Liver (tissue), 9 donors: Measurements from ENCODE around the gene IER2. TPM values are rescaled to one million over a fixed set of nuclear protein-coding genes. Genes with fewer than 3 reads are reported as not detected.
A peak's percentile ranks its signal among the peaks of the same experiment; 100 is the strongest.

ENCODE experiments used
- DNase-seq: peaks from one replicate; pipeline ENCODE4 v3.0.0-alpha.2; 2017; ENCODE audit warnings: low spot score
- H3K27ac ChIP-seq, 2 donors: one replicate each; pipeline ENCODE4 v1.7.0; 2013; ENCODE audit warnings: inconsistent platforms in 2 of 2, low read length in 2 of 2, control low read depth in 1 of 2, low read depth in 1 of 2, mild to moderate bottlenecking in 1 of 2
- H3K27me3 ChIP-seq, 4 donors: one replicate each; pipeline versions ENCODE4 v1.6.1 to v1.7.0; 2013; ENCODE audit warnings: low read length in 3 of 4, inconsistent platforms in 1 of 4, mild to moderate bottlenecking in 1 of 4, moderate library complexity in 1 of 4; ENCODE audit not compliant: control insufficient read depth in 4 of 4, insufficient read depth in 4 of 4
- H3K36me3 ChIP-seq, 4 donors: one replicate each; pipeline versions ENCODE4 v1.6.1 to v1.7.0; 2013; ENCODE audit warnings: low read length in 3 of 4, mild to moderate bottlenecking in 3 of 4, low read depth in 1 of 4, moderate library complexity in 1 of 4; ENCODE audit not compliant: control insufficient read depth in 4 of 4, insufficient read depth in 3 of 4
- H3K4me1 ChIP-seq, 4 donors: one replicate each; pipeline versions ENCODE4 v1.6.1 to v1.7.0; 2013; ENCODE audit warnings: low read length in 3 of 4, mild to moderate bottlenecking in 3 of 4, moderate library complexity in 1 of 4; ENCODE audit not compliant: control insufficient read depth in 4 of 4, insufficient read depth in 4 of 4
- H3K4me3 ChIP-seq, 3 donors: one replicate each; pipeline versions ENCODE4 v1.6.1 to v1.7.0; 2013; ENCODE audit warnings: low read length in 3 of 3, control low read depth in 1 of 3, low read depth in 1 of 3, mild to moderate bottlenecking in 1 of 3
- H3K9ac ChIP-seq, 2 donors: one replicate each; pipeline ENCODE4 v1.7.0; 2013; ENCODE audit warnings: low read length in 2 of 2, mild to moderate bottlenecking in 2 of 2, moderate library complexity in 2 of 2, control low read depth in 1 of 2, low read depth in 1 of 2
- H3K9me3 ChIP-seq, 4 donors: one replicate each; pipeline versions ENCODE4 v1.6.1 to v1.7.0; 2013; ENCODE audit warnings: low read length in 3 of 4; ENCODE audit not compliant: control insufficient read depth in 4 of 4
- ATF3 ChIP-seq: IDR thresholded peaks from 2 replicates; pipeline ENCODE4 v1.6.1; 2016; ENCODE audit warnings: antibody characterized with exemption
- CTCF ChIP-seq: fragments of 150-350 bp; IDR thresholded peaks from 2 replicates; pipeline ENCODE4 v1.5.1; 2017; ENCODE audit warnings: improper control_type of control experiment, low read depth, low read length; ENCODE audit not compliant: missing input control
- EGR1 ChIP-seq, 2 donors: IDR thresholded peaks; 2 replicates each; pipeline ENCODE4 v1.6.1; 2016 to 2018; ENCODE audit warnings: antibody characterized with exemption in 2 of 2, low read depth in 2 of 2
- FOXA1 ChIP-seq: IDR thresholded peaks from 2 replicates; pipeline ENCODE4 v1.6.1; 2016; ENCODE audit warnings: antibody characterized with exemption
- FOXA2 ChIP-seq: IDR thresholded peaks from 2 replicates; pipeline ENCODE4 v1.6.1; 2016; ENCODE audit warnings: antibody characterized with exemption
- GABPA ChIP-seq, 2 donors: IDR thresholded peaks in 1 of 2; conservative IDR thresholded peaks in 1 of 2; 2 replicates each; pipeline ENCODE4 v1.6.1; 2016; ENCODE audit warnings: antibody characterized with exemption in 2 of 2, mild to moderate bottlenecking in 1 of 2, moderate library complexity in 1 of 2
- HNF4A ChIP-seq, 2 donors: conservative IDR thresholded peaks; 2 replicates each; pipeline ENCODE4 v1.6.1; 2016; ENCODE audit warnings: antibody characterized with exemption in 2 of 2, mild to moderate bottlenecking in 2 of 2
- HNF4G ChIP-seq: IDR thresholded peaks from 2 replicates; pipeline ENCODE4 v1.6.1; 2016; ENCODE audit warnings: antibody characterized with exemption
- JUND ChIP-seq, 2 donors: IDR thresholded peaks; 2 replicates each; pipeline ENCODE4 v1.6.1; 2016; ENCODE audit warnings: antibody characterized with exemption in 2 of 2
- MAX ChIP-seq: IDR thresholded peaks from 2 replicates; pipeline ENCODE4 v1.6.1; 2016; ENCODE audit warnings: antibody characterized with exemption
- NR2F2 ChIP-seq: IDR thresholded peaks from 2 replicates; pipeline ENCODE4 v1.6.1; 2016; ENCODE audit warnings: antibody characterized with exemption
- RAD21 ChIP-seq, 2 donors: IDR thresholded peaks; 2 replicates each; pipeline ENCODE4 v1.6.1; 2016; ENCODE audit warnings: antibody characterized with exemption in 2 of 2, mild to moderate bottlenecking in 2 of 2
- REST ChIP-seq: IDR thresholded peaks from 2 replicates; pipeline ENCODE4 v1.6.1; 2016; ENCODE audit warnings: antibody characterized with exemption, mild to moderate bottlenecking
- RXRA ChIP-seq, 2 donors: IDR thresholded peaks; 2 replicates each; pipeline ENCODE4 v1.6.1; 2017 to 2018; ENCODE audit warnings: antibody characterized with exemption in 2 of 2, mild to moderate bottlenecking in 1 of 2
- SP1 ChIP-seq: IDR thresholded peaks from 2 replicates; pipeline ENCODE4 v1.6.1; 2018; ENCODE audit warnings: antibody characterized with exemption, mild to moderate bottlenecking
- TAF1 ChIP-seq: conservative IDR thresholded peaks from 2 replicates; pipeline ENCODE4 v1.6.1; 2016; ENCODE audit warnings: antibody characterized with exemption, mild to moderate bottlenecking
- YY1 ChIP-seq: IDR thresholded peaks from 2 replicates; pipeline ENCODE4 v1.6.1; 2016; ENCODE audit warnings: antibody characterized with exemption, mild to moderate bottlenecking
- ZBTB33 ChIP-seq: IDR thresholded peaks from 2 replicates; pipeline ENCODE4 v1.6.1; 2016; ENCODE audit warnings: antibody characterized with exemption
- WGBS: extraction: QIAGEN DNeasy Blood & Tissue Kit; methylation state at CpG from one replicate; pipeline ENCODE4 v1.1.7; 2013; 5-methylcytosine and 5-hydroxymethylcytosine counted together
- polyA plus RNA-seq, 2 donors: library from polyadenylated mRNA; stranded (reverse) in 1 of 2; unstranded in 1 of 2; fragments of 200-250 nt in 1 of 2; fragments of >200 nt in 1 of 2; fragmentation: Nextera tagmentation in 1 of 2; extraction: Ambion mirVana in 1 of 2; gene quantifications; one replicate each; pipeline versions ENCODE4 v1.2.1 to v1.2.3, GENCODE V29; 2013 to 2015
- total RNA-seq, 2 donors: library from RNA; depleted of rRNA; stranded (reverse); fragments of >200 nt; gene quantifications; one replicate each; pipeline ENCODE4 v1.2.3, GENCODE V29; 2014
- donor health status: healthy.
- donor health status: healthy.
- donor health status: healthy.
- donor health status: healthy.
- donor health status: healthy.

Gene IER2
- total and polyA plus RNA-seq, 4 donors = 11.4 to 38.9 (median 21.9) TPM

GRCh38 chr19:13127051-13127450, 23.2 kb upstream of the IER2 start (continued):
- TF ChIP-seq GABPA (IDR thresholded peaks at IDR 0.05 in 1 of 2, conservative IDR thresholded peaks at IDR 0.05 in 1 of 2) = no peak

GRCh38 chr19:13127811-13128575, 22.2 kb upstream of the IER2 start:
- Histone ChIP-seq H3K4me3 (no peak overlapping the region), H3K9ac (no peak overlapping the region), H3K9me3 (no peaks in the 10 kb centered on the region), H3K27ac (peak overlapping the region in 1 of 2 donors; percentile 52), H3K4me1 (peaks cover 5 to 16% (median 11%) of the 10 kb centered on the region in 4 donors), H3K27me3 (no peaks in the 10 kb centered on the region), H3K36me3 (peaks cover 0 to 6% (median 0%) of the 10 kb centered on the region in 4 donors)
- no peak for DNase-seq
- TF ChIP-seq FOXA1 (no peak), RXRA (IDR thresholded peaks at IDR 0.05) (no peak), YY1 (no peak), JUND (IDR thresholded peaks at IDR 0.05) (no peak)
- 90% methylated on average over 6 of the region's 6 CpGs for WGBS

- Histone ChIP-seq H3K4me1 (peaks cover 5 to 16% (median 11%) of the 10 kb centered on the region in 4 donors), H3K27ac (peak overlapping the region; percentile 6 to 52), H3K9me3 (no peaks in the 10 kb centered on the region), H3K36me3 (peaks cover 0 to 6% (median 0%) of the 10 kb centered on the region in 4 donors), H3K4me3 (no peak overlapping the region), H3K27me3 (no peaks in the 10 kb centered on the region), H3K9ac (no peak overlapping the region)
- 33% methylated on average over 1 of the region's 1 CpG for WGBS
- TF ChIP-seq FOXA2 = no peak
- TF ChIP-seq SP1 = peak; percentile 83
- no peak for TF ChIP-seq TAF1
- no peak for TF ChIP-seq HNF4G
- peak in 1 of 2 donors; percentile 42 for TF ChIP-seq GABPA (IDR thresholded peaks at IDR 0.05 in 1 of 2, conservative IDR thresholded peaks at IDR 0.05 in 1 of 2)
- TF ChIP-seq RXRA (IDR thresholded peaks at IDR 0.05) = peak; percentile 88 to 89
- TF ChIP-seq JUND (IDR thresholded peaks at IDR 0.05) = peak in 1 of 2 donors; percentile 55
- TF ChIP-seq ZBTB33 = no peak
- no peak for TF ChIP-seq EGR1 (IDR thresholded peaks at IDR 0.05; ENCODE audit: low read depth in 2 of 2)
- peak; percentile 77 for TF ChIP-seq YY1
- no peak for TF ChIP-seq FOXA1
- TF ChIP-seq RAD21 (IDR thresholded peaks at IDR 0.05) = peak in 1 of 2 donors; percentile 58
- peak; percentile 40 for TF ChIP-seq NR2F2
- TF ChIP-seq MAX = no peak
- TF ChIP-seq HNF4A (conservative IDR thresholded peaks at IDR 0.05) = peak; percentile 88 to 90
- no peak for TF ChIP-seq CTCF
- TF ChIP-seq ATF3 = no peak
- peak; percentile 26 for TF ChIP-seq REST
- no peak for DNase-seq
Observed at GRCh38 chr19:13128583-13128982, 21.6 kb upstream of the IER2 start.
